GM12878 (cell line): ENCODE results near the gene GZMA. TPM values are rescaled to one million over a fixed set of nuclear protein-coding genes. Genes with fewer than 3 reads are reported as not detected.
A peak's percentile ranks its signal among the peaks of the same experiment; 100 is the strongest.

Experiments used
- ATAC-seq: fragments of 200-7000 bp; cut with Tn5 transposase; 3 replicates; pipeline ENCODE4 v1.9.1; 2020; ENCODE audit warnings: mild to moderate bottlenecking, moderate library complexity
- Bru-seq: library from RNA; stranded (reverse); fragments of 400-500 nt; gene quantifications from one replicate; lab custom pipeline; 2021; lab: Mats Ljungman, UMichigan
- BruChase-seq, 2 experiments: library from RNA; stranded (reverse); fragments of 400-500 nt; gene quantifications; one replicate each; lab custom pipeline; 2021; lab: Mats Ljungman, UMichigan
- BruUV-seq: library from RNA; stranded (reverse); fragments of 400-500 nt; replicated peaks from 2 replicates; lab custom pipeline; 2021; lab: Mats Ljungman, UMichigan
- CTCF ChIA-PET: fragments of 300-600 bp; sonication (Branson Sonifier 250); formaldehyde crosslinking; extraction: SDS; loops from one replicate; lab custom pipeline; 2021; ENCODE audit warnings: inconsistent platforms; lab: Yijun Ruan, JAX
- POLR2A ChIA-PET: fragments of 350-600 bp; formaldehyde crosslinking; extraction: SDS; loops from one replicate; lab custom pipeline; 2021; ENCODE audit warnings: inconsistent platforms; lab: Charles Lee
- RAD21 ChIA-PET: fragments of 300-600 bp; sonication (Branson Sonifier 250); formaldehyde crosslinking; loops from one replicate; lab custom pipeline; 2023; ENCODE audit warnings: antibody characterized with exemption; ENCODE audit not compliant: unreplicated experiment; lab: Charles Lee
- SMC1A ChIA-PET: fragments of 300-600 bp; sonication (Branson Sonifier 250); formaldehyde crosslinking; loops from one replicate; lab custom pipeline; 2023; ENCODE audit not compliant: unreplicated experiment, uncharacterized antibody; lab: Charles Lee
- DNase-seq: peaks from one replicate; pipeline ENCODE4 v3.0.0-alpha.2; 2011; ENCODE audit warnings: low read depth, low spot score
- FAIRE-seq: peaks from 3 replicates; lab custom pipeline; 2011; peaks lifted over from hg19 to GRCh38; lab: Jason Lieb, UNC
- H2AFZ ChIP-seq: 2 replicates; pipeline ENCODE4 v1.6.0; 2011; ENCODE audit warnings: low read depth, low read length, control low read depth; ENCODE audit not compliant: control insufficient read depth
- H3K27ac ChIP-seq: 2 replicates; pipeline ENCODE4 v1.5.1; 2011; ENCODE audit warnings: control low read depth; ENCODE audit not compliant: control insufficient read depth, insufficient read depth
- H3K27me3 ChIP-seq, 2 experiments: replicated peaks in 1 of 2; 2 replicates each; pipeline versions ENCODE4 v1.6.0 to v1.6.1; 2011; ENCODE audit warnings: low read length in 1 of 2; ENCODE audit not compliant: control insufficient read depth in 2 of 2, insufficient read depth in 2 of 2
- H3K36me3 ChIP-seq, 2 experiments: 2 replicates each; pipeline ENCODE4 v1.5.1; 2011; ENCODE audit warnings: low read length in 1 of 2; ENCODE audit not compliant: control insufficient read depth in 2 of 2, insufficient read depth in 2 of 2
- H3K4me1 ChIP-seq: 2 replicates; pipeline ENCODE4 v1.6.1; 2011; ENCODE audit warnings: mild to moderate bottlenecking, low read length, moderate library complexity, mixed read lengths; ENCODE audit not compliant: control insufficient read depth, insufficient read depth
- H3K4me2 ChIP-seq: 2 replicates; pipeline ENCODE4 v1.6.0; 2011; ENCODE audit warnings: control low read depth; ENCODE audit not compliant: control insufficient read depth, insufficient read depth
- H3K4me3 ChIP-seq: fragments of 200-600 bp; sonication (generic); 2 replicates; pipeline ENCODE4 v1.5.1; 2016
- H3K79me2 ChIP-seq: 2 replicates; pipeline ENCODE4 v1.6.0; 2011; ENCODE audit warnings: low read length; ENCODE audit not compliant: control insufficient read depth, insufficient read depth
- H3K9ac ChIP-seq: 2 replicates; pipeline ENCODE4 v1.8.0; 2011; ENCODE audit warnings: low read length, control low read depth, mixed read lengths; ENCODE audit not compliant: control insufficient read depth, insufficient read depth
- H3K9me3 ChIP-seq: replicated peaks from 3 replicates; pipeline ENCODE4 v1.5.1; 2011; ENCODE audit warnings: mild to moderate bottlenecking, low read length; ENCODE audit not compliant: control insufficient read depth, insufficient read depth
- H4K20me1 ChIP-seq: 2 replicates; pipeline ENCODE4 v1.6.0; 2011; ENCODE audit not compliant: control insufficient read depth, insufficient read depth
- BMI1 ChIP-seq: fragments of 450-650 bp; IDR thresholded peaks from 2 replicates; pipeline ENCODE4 v1.6.1; 2016; ENCODE audit warnings: mild to moderate bottlenecking, moderate library complexity, borderline replicate concordance
- BRCA1 ChIP-seq: IDR thresholded peaks from 2 replicates; pipeline ENCODE4 v1.6.1; 2011; ENCODE audit warnings: low read depth, low read length, improper control_type of control experiment
- CREM ChIP-seq: IDR thresholded peaks from 2 replicates; pipeline ENCODE4 v1.6.1; 2014; ENCODE audit warnings: antibody characterized with exemption, low read depth
- NFXL1 ChIP-seq: fragments of 450-650 bp; IDR thresholded peaks from 2 replicates; pipeline ENCODE4 v1.6.1; 2017; ENCODE audit warnings: antibody characterized with exemption, mild to moderate bottlenecking, borderline replicate concordance
- NR2F1 ChIP-seq: fragments of 450-650 bp; conservative IDR thresholded peaks from 2 replicates; pipeline ENCODE4 v1.6.1; 2017; ENCODE audit warnings: mild to moderate bottlenecking
- RUNX3 ChIP-seq: IDR thresholded peaks from 2 replicates; pipeline ENCODE4 v1.6.1; 2012; ENCODE audit warnings: low read length, inconsistent platforms
- SPI1 ChIP-seq: IDR thresholded peaks from 2 replicates; pipeline ENCODE4 v1.6.1; 2011; ENCODE audit warnings: low read depth, mild to moderate bottlenecking, low read length, moderate library complexity, borderline replicate concordance; ENCODE audit not compliant: insufficient read depth
- YBX1 ChIP-seq: fragments of 450-650 bp; IDR thresholded peaks from 2 replicates; pipeline ENCODE4 v1.6.1; 2016; ENCODE audit warnings: antibody characterized with exemption
- WGBS: methylation state at CpG from one replicate; pipeline ENCODE4 v1.1.6; 2016; ENCODE audit warnings: low lambda C conversion rate; ENCODE audit not compliant: insufficient replicate concordance, insufficient coverage; ENCODE audit errors: missing lambda C conversion rate; 5-methylcytosine and 5-hydroxymethylcytosine counted together
- in situ Hi-C: fragments of 300-500 bp; cut with MboI; formaldehyde crosslinking; loops from 9 replicates; pipeline ENCODE4 v1.14.3; 2018; ENCODE audit warnings: mixed read lengths
- intact Hi-C: fragments of 100-400 bp; cut with micrococcal nuclease; formaldehyde crosslinking; loops from one replicate; pipeline ENCODE4 v1.14.2; 2022; ENCODE audit not compliant: unreplicated experiment
- long read RNA-seq, 2 experiments: library from polyadenylated mRNA; unstranded; transcript quantifications; one replicate each; pipeline ENCODE4 v2.0.0, GENCODE V29; 2019 to 2020
- polyA minus RNA-seq, 3 experiments: library from RNA; depleted of rRNA, polyadenylated mRNA; stranded (reverse); fragments of >200 nt; gene quantifications; 2 replicates each; pipeline ENCODE4 v1.2.3, GENCODE V29; 2011
- polyA plus RNA-seq, 11 experiments: library from polyadenylated mRNA; depleted of rRNA in 4 of 11; unstranded in 6 of 11; stranded (reverse) in 5 of 11; fragments of >200 nt; fragmentation: Nextera tagmentation in 4 of 11; fragmentation: Illumina TruSeq in 1 of 11; extraction: Ambion mirVana in 4 of 11; extraction: Trizol in 1 of 11; gene quantifications; 1 replicate in 1 of 11; 2 replicates in 10 of 11; pipeline versions ENCODE4 v1.2.1 to v1.2.3, GENCODE V29; 2011 to 2016; ENCODE audit warnings: inconsistent platforms in 2 of 11, missing spikeins in 2 of 11, low read depth in 1 of 11
- total RNA-seq, 4 experiments: library from RNA; depleted of rRNA in 3 of 4; stranded (reverse); fragments of >200 nt in 3 of 4; fragmentation: Illumina TruSeq in 1 of 4; extraction: Trizol in 1 of 4; gene quantifications; 2 replicates each; pipeline versions ENCODE4 v1.2.1 to v1.2.3, GENCODE V29; 2013 to 2021
- TF ChIP-seq, protein P1 (sequence below): fragments of 450-650 bp; IDR thresholded peaks from 2 replicates; pipeline ENCODE4 v1.6.1; 2016; ENCODE audit warnings: mild to moderate bottlenecking

Gene GZMA
- total RNA-seq (2013; cell fraction: nucleolus; rRNA removed) = not detected in 2 replicates
- not detected in 2 replicates for total RNA-seq (2014; rRNA removed)
- total RNA-seq (2014; rRNA removed; fragmentation: Illumina TruSeq; extraction: Trizol) = not detected in 2 replicates
- total RNA-seq (2021) = not detected in 2 replicates
- not detected for polyA plus RNA-seq (2011; ENCODE audit: low read depth)
- polyA plus RNA-seq (2011; rRNA removed) = 0.18 and 0.20 TPM in 2 replicates
- 0.15 TPM in 1 of 2 replicates, not detected in the other for polyA plus RNA-seq (2011; cell fraction: cytosol; rRNA removed)
- not detected in 2 replicates for polyA plus RNA-seq (2011; cell fraction: nucleus; rRNA removed)
- not detected in 2 replicates for polyA plus RNA-seq (2012)
- not detected in 2 replicates for polyA plus RNA-seq (2014; fragmentation: Illumina TruSeq; extraction: Trizol)
- polyA plus RNA-seq (2014; fragmentation: Nextera tagmentation; extraction: Ambion mirVana) = not detected
- not detected in 2 replicates for polyA plus RNA-seq (2014; rRNA removed)
- not detected for polyA plus RNA-seq (2016; fragmentation: Nextera tagmentation; extraction: Ambion mirVana)
- not detected in 2 replicates for polyA minus RNA-seq (2011; rRNA and poly(A)+ RNA removed)
- polyA minus RNA-seq (2011; cell fraction: cytosol; rRNA and poly(A)+ RNA removed) = not detected in 2 replicates
- not detected in 2 replicates for polyA minus RNA-seq (2011; cell fraction: nucleus; rRNA and poly(A)+ RNA removed)
- not detected for Bru-seq, nascent RNA
- BruChase-seq, experiment 1, labeled RNA remaining after a 6-hour chase = not detected
- not detected for BruChase-seq, experiment 2, labeled RNA remaining after a 2-hour chase
- long read RNA-seq, experiment 1 = 0 reads
- long read RNA-seq, experiment 2 = 0 reads

DNA sequence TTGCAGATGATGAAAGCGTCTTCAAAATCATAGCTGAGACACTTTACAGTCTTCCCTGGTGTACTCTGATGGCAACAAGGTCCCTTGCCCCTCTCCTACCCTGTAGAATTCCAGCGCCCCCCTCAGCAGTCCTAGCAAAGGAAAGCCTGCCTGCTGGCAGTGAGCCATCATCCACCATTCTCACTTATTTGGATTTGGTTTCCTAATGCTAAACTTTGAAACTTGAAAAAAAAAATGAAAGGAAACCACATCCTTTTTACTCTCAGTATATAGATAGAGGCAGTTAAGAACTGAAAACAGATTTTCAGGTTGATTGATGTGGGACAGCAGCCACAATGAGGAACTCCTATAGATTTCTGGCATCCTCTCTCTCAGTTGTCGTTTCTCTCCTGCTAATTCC, at the start of gene GZMA:
TSS of gene GZMA (plus strand) at position 299 of the 400 bp plus-strand sequence. CDS start at position 336, 37 bp downstream.
- RAD21 ChIA-PET = no interaction called here
- in situ Hi-C loops = no loop called here
- Histone ChIP-seq H3K27ac (no peak within 1 kb of the TSS), H3K36me3 (no peaks in the 10 kb centered on the region), H3K27me3 (no peaks in the 10 kb centered on the region), H4K20me1 (no peaks in the 10 kb centered on the region), H3K9me3 (no peaks in the 10 kb centered on the region), H3K4me2 (no peak within 1 kb of the TSS), H3K4me3 (no peak within 1 kb of the TSS), H2AFZ (no peak within 1 kb of the TSS), H3K9ac (no peak within 1 kb of the TSS), H3K4me1 (no peaks in the 10 kb centered on the region), H3K79me2 (no peaks in the 10 kb centered on the region)
- CTCF ChIA-PET = no interaction called here
- no peak for DNase-seq
- ATAC-seq = no peak
- no TSS peak for BruUV-seq
- SMC1A ChIA-PET = no interaction called here
- 0% methylated on average over 3 of the region's 3 CpGs for WGBS
- no peak for FAIRE-seq
- TF ChIP-seq SPI1 (peak; percentile 35; the same call in 1 of the 2 replicates), CREM (no peak), NR2F1 (no peak), BRCA1 (no peak), NFXL1 (no peak), BMI1 (no peak), RUNX3 (peak; percentile 67), YBX1 (no peak)
- TF ChIP-seq, protein P1, sequence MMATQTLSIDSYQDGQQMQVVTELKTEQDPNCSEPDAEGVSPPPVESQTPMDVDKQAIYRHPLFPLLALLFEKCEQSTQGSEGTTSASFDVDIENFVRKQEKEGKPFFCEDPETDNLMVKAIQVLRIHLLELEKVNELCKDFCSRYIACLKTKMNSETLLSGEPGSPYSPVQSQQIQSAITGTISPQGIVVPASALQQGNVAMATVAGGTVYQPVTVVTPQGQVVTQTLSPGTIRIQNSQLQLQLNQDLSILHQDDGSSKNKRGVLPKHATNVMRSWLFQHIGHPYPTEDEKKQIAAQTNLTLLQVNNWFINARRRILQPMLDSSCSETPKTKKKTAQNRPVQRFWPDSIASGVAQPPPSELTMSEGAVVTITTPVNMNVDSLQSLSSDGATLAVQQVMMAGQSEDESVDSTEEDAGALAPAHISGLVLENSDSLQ = peak; percentile 46; the same call in 1 of the 2 replicates
- intact Hi-C loops = no loop called here
- POLR2A ChIA-PET = no interaction called here
